Kidney epithelial cell (primary cell): ENCODE results near the gene UNC45B. TPM values are rescaled to one million over a fixed set of nuclear protein-coding genes. Genes with fewer than 3 reads are reported as not detected.

Experiments used
- DNase-seq: peaks from one replicate; pipeline ENCODE4 v3.0.0-alpha.2; 2010; ENCODE audit warnings: low read depth
- H3K27me3 ChIP-seq: 2 replicates; pipeline ENCODE4 v1.6.0; 2011; ENCODE audit warnings: low read length; ENCODE audit not compliant: control insufficient read depth, insufficient read depth
- H3K36me3 ChIP-seq: 2 replicates; pipeline ENCODE4 v1.5.1; 2011; ENCODE audit warnings: low read length; ENCODE audit not compliant: control insufficient read depth, insufficient read depth
- H3K4me3 ChIP-seq: 2 replicates; pipeline ENCODE4 v1.5.1; 2011; ENCODE audit warnings: low read depth, mild to moderate bottlenecking, control low read depth, low read length
- total RNA-seq: library from RNA; depleted of rRNA; stranded (reverse); fragments of >200 nt; gene quantifications from 2 replicates; pipeline ENCODE4 v1.2.3, GENCODE V29; 2015
- TF ChIP-seq, protein P1 (sequence below): IDR thresholded peaks from 2 replicates; pipeline ENCODE4 v1.5.1; 2011; ENCODE audit warnings: mild to moderate bottlenecking, moderate library complexity, low read length, control low read depth, inconsistent platforms; ENCODE audit not compliant: insufficient read depth, poor library complexity, severe bottlenecking

UNC45B gene
- total RNA-seq, 1 donor from 2014 or later = not detected

DNA sequence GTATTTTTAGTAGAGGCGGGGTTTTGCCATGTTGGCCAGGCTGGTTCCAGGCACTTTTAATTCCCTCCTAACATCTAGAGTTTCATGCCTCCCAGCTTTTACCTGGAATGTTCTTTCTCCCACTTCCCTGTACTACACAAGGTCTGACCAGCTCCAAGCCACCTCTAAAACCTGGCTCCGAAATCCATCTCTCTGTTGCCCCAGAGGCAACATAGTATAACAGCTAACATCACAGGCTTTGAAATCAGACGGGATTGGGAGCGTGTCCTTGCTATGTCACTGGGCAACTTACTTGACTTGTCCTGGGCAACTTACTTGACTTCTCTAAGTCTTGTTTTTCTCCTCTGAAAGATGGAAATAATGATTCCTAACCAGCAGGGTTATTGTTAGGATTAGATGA, 15.1 kb downstream of the UNC45B start:
- TF ChIP-seq, protein P1, sequence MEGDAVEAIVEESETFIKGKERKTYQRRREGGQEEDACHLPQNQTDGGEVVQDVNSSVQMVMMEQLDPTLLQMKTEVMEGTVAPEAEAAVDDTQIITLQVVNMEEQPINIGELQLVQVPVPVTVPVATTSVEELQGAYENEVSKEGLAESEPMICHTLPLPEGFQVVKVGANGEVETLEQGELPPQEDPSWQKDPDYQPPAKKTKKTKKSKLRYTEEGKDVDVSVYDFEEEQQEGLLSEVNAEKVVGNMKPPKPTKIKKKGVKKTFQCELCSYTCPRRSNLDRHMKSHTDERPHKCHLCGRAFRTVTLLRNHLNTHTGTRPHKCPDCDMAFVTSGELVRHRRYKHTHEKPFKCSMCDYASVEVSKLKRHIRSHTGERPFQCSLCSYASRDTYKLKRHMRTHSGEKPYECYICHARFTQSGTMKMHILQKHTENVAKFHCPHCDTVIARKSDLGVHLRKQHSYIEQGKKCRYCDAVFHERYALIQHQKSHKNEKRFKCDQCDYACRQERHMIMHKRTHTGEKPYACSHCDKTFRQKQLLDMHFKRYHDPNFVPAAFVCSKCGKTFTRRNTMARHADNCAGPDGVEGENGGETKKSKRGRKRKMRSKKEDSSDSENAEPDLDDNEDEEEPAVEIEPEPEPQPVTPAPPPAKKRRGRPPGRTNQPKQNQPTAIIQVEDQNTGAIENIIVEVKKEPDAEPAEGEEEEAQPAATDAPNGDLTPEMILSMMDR = no peak
- Histone ChIP-seq H3K27me3 (peaks cover 3% of the 10 kb centered on the region), H3K4me3 (no peak overlapping the region), H3K36me3 (no peaks in the 10 kb centered on the region)
- no peak for DNase-seq

DNA sequence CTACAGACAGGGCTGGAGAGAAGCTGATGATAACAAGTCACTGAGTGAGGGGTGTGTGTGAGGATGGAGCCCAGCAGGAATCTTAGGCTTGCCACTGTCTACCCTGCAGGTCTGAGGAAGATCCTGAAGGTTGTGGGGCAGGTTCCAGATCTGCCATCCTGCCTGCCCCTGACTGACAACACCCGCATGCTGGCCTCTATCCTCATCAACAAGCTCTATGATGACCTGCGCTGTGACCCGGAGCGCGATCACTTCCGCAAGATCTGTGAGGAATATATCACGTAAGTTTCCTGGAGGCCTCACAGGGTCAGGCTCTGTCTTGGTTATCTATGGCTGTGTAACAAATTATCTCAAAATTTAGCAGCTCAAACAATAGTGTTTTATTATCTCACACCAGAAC, 16.3 kb downstream of the UNC45B start:
- Histone ChIP-seq H3K4me3 (no peak overlapping the region), H3K36me3 (no peaks in the 10 kb centered on the region), H3K27me3 (peaks cover 3% of the 10 kb centered on the region)
- TF ChIP-seq, protein P1 = no peak
- DNase-seq = no peak

DNA sequence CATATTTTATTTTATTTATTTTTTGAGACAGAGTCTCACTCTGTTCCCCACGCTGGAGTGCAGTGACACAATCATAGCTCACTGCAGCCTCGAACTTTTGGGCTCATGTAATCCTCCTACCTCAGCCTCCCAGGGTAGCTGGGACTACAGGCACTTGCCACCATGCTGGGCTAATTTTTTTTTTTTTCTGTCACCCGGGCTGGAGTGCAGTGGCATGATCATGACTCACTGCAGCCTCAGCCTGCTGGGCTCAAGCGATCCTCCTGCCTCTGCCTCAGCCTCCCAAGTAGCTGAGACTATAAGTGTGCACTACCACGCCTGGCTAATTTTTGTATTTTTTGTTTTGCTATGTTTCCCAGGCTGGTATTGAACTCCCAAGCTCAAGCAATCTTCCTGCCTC, 17.1 kb downstream of the UNC45B start:
- Histone ChIP-seq H3K36me3 (no peaks in the 10 kb centered on the region), H3K27me3 (peaks cover 3% of the 10 kb centered on the region), H3K4me3 (no peak overlapping the region)
- TF ChIP-seq, protein P1 = no peak
- no peak for DNase-seq

DNA sequence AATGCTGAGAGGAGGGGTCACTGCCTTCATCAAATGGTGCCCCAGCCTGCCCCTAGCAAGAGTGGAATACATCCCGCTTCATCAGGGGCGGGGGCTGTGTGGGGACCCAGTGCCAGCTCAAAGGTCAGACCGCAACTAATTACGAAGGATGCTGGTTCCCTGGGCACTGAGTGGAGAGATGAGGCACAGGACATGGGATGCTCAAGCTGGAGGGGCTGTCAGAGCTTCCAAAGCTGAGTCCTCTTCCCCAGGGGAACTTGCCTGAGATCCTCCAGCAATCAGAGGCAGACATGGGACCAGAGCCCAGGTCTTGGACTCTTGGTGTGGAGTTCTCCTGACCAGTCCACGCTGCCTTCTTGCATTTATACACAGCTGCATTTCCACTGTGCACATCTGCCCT, 18.9 kb downstream of the UNC45B start:
- Histone ChIP-seq H3K36me3 (no peaks in the 10 kb centered on the region), H3K4me3 (no peak overlapping the region), H3K27me3 (peaks cover 3% of the 10 kb centered on the region)
- TF ChIP-seq, protein P1 = no peak
- no peak for DNase-seq

DNA sequence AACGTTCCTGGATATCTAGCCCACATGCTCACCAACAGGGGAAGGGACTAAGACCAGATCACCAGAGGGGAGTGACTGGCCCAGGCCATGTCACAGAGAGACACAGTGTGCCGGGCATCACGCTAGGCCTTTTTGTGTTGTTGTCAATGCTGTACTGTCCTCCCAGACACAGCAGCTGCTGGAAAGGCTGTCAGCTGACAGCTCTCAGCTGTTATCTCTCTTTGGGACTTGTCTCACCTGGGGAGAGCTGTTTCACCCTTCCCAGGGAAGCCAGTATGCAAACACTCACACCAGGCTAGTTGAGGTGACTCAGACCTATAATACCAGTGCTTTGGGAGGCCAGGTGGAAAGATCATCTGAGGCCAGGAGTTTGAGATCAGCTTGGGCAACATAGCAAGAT, 19.4 kb downstream of the UNC45B start:
- DNase-seq = no peak
- peaks cover 2% of the 10 kb centered on the region for H3K27me3 ChIP-seq
- no peaks in the 10 kb centered on the region for H3K36me3 ChIP-seq
- no peak overlapping the region for H3K4me3 ChIP-seq
- TF ChIP-seq, protein P1 = no peak

DNA sequence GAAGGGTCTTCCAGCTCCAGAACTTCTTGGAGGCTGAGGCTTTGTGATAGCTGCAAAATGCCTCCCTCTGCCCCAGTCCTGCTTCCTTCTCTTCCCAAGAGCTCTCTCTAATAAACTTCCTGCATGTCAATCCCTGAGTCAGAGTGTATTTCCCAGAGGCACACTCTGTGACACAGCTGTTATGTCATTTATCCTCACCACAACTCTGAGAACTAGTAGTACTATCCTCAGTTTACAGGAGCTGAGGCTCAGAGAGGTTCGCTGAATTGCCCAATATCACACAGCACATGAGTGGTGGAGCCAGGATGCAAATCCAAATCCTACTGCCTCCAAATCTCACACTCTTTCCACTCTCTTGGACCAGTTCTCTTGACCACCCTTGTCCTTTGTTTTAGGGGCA, 20.0 kb downstream of the UNC45B start:
- no peak for DNase-seq
- no peaks in the 10 kb centered on the region for H3K27me3 ChIP-seq

More for the DNA sequence above, 20.0 kb downstream of the UNC45B start:
- TF ChIP-seq, protein P1 = no peak
- H3K36me3 ChIP-seq = no peaks in the 10 kb centered on the region
- no peak overlapping the region for H3K4me3 ChIP-seq
